B cell (primary cell): ENCODE results near the gene ADCY3. TPM values are rescaled to one million over a fixed set of nuclear protein-coding genes. Genes with fewer than 3 reads are reported as not detected.

Source experiments
- ATAC-seq: fragments of 200-7000 bp; cut with Tn5 transposase; one replicate; pipeline ENCODE4 v1.10.0; 2021; ENCODE audit warnings: low read depth, mild to moderate bottlenecking, moderate number of reproducible peaks, moderate library complexity
- CTCF ChIA-PET: fragments of 350-600 bp; sonication (Branson Sonifier 250); formaldehyde crosslinking; loops from one replicate; lab custom pipeline; 2021; ENCODE audit warnings: antibody characterized with exemption, inconsistent platforms; lab: Charles Lee
- POLR2A ChIA-PET: fragments of 350-600 bp; sonication (Branson Sonifier 250); formaldehyde crosslinking; loops from one replicate; lab custom pipeline; 2021; ENCODE audit warnings: antibody characterized with exemption; lab: Charles Lee
- DNase-seq: peaks from one replicate; pipeline ENCODE4 v3.0.0; 2013
- H2AFZ ChIP-seq: 2 replicates; pipeline ENCODE4 v1.6.1; 2012; ENCODE audit warnings: mild to moderate bottlenecking, low read depth, low read length; ENCODE audit not compliant: insufficient read depth, poor library complexity, severe bottlenecking
- H3K27ac ChIP-seq, 2 donors: 1 replicate in 1 of 2; 2 replicates in 1 of 2; pipeline ENCODE4 v1.5.1; 2012 to 2013; ENCODE audit warnings: low read length in 2 of 2, mild to moderate bottlenecking in 2 of 2, moderate library complexity in 1 of 2
- H3K27me3 ChIP-seq, 4 experiments: fragments of 200-600 bp in 1 of 4; sonication (generic) in 1 of 4; replicated peaks in 1 of 4; 1 replicate in 2 of 4; 2 replicates in 2 of 4; pipeline versions ENCODE4 v1.6.1 to v1.7.0; 2013 to 2016; ENCODE audit warnings: low read length in 3 of 4, mild to moderate bottlenecking in 2 of 4, mixed read lengths in 1 of 4, moderate library complexity in 1 of 4; ENCODE audit not compliant: insufficient read depth in 4 of 4, control insufficient read depth in 3 of 4; ENCODE audit errors: control extremely low read depth in 1 of 4
- H3K36me3 ChIP-seq, 2 experiments: replicated peaks in 1 of 2; 1 replicate in 1 of 2; 2 replicates in 1 of 2; pipeline versions ENCODE4 v1.6.1 to v1.7.1; 2013; ENCODE audit warnings: low read length in 1 of 2; ENCODE audit not compliant: insufficient read depth in 2 of 2, control insufficient read depth in 1 of 2; ENCODE audit errors: control extremely low read depth in 1 of 2, extremely low read depth in 1 of 2
- H3K4me1 ChIP-seq, 2 donors: fragments of 200-600 bp in 1 of 2; sonication (generic) in 1 of 2; 1 replicate in 1 of 2; 2 replicates in 1 of 2; pipeline versions ENCODE4 v1.5.1 to v1.6.1; 2013 to 2017; ENCODE audit warnings: low read length in 2 of 2; ENCODE audit not compliant: control insufficient read depth in 2 of 2, insufficient read depth in 2 of 2
- H3K4me2 ChIP-seq: replicated peaks from 2 replicates; pipeline ENCODE3; 2012; ENCODE audit warnings: mild to moderate bottlenecking, low read depth, low read length; ENCODE audit not compliant: poor library complexity, severe bottlenecking
- H3K4me3 ChIP-seq, 5 experiments: fragments of 200-600 bp in 1 of 5; sonication (generic) in 1 of 5; 1 replicate in 3 of 5; 2 replicates in 2 of 5; pipeline versions ENCODE4 v1.5.1 to v1.7.0; 2011 to 2016; ENCODE audit warnings: low read length in 4 of 5, mild to moderate bottlenecking in 4 of 5, low read depth in 2 of 5, control low read depth in 1 of 5, moderate library complexity in 1 of 5; ENCODE audit not compliant: insufficient read depth in 1 of 5; ENCODE audit errors: control extremely low read depth in 1 of 5, extremely low read depth in 1 of 5
- H3K79me2 ChIP-seq: fragments of 200-600 bp; sonication (generic); one replicate; pipeline ENCODE4 v1.6.0; 2016; ENCODE audit warnings: low read length; ENCODE audit not compliant: control insufficient read depth, insufficient read depth
- H3K9ac ChIP-seq: fragments of 200-600 bp; sonication (generic); 2 replicates; pipeline ENCODE4 v1.6.1; 2017; ENCODE audit warnings: mild to moderate bottlenecking, low read length, moderate library complexity
- H3K9me3 ChIP-seq, 3 donors: one replicate each; pipeline versions ENCODE4 v1.6.1 to v1.7.1; 2013; ENCODE audit warnings: low read length in 2 of 3; ENCODE audit not compliant: control insufficient read depth in 2 of 3, insufficient read depth in 1 of 3; ENCODE audit errors: control extremely low read depth in 1 of 3
- H4K20me1 ChIP-seq: 2 replicates; pipeline ENCODE4 v1.6.0; 2012; ENCODE audit warnings: mild to moderate bottlenecking, low read length; ENCODE audit not compliant: insufficient read depth, control insufficient read depth, poor library complexity, severe bottlenecking
- H3K27ac Mint-ChIP-seq: one replicate; pipeline ENCODE4 v1.8.0; 2021; ENCODE audit warnings: mixed read lengths
- H3K27me3 Mint-ChIP-seq: one replicate; pipeline ENCODE4 v1.8.0; 2021; ENCODE audit warnings: mixed read lengths
- H3K4me1 Mint-ChIP-seq: one replicate; pipeline ENCODE4 v1.8.0; 2021; ENCODE audit warnings: mixed read lengths
- H3K4me3 Mint-ChIP-seq: one replicate; pipeline ENCODE4 v1.8.0; 2021; ENCODE audit warnings: mixed read lengths
- H3K9me3 Mint-ChIP-seq: one replicate; pipeline ENCODE4 v1.8.0; 2022; ENCODE audit warnings: mixed read lengths; ENCODE audit not compliant: insufficient read depth
- CTCF ChIP-seq: fragments of 200-600 bp; IDR thresholded peaks from one replicate; pipeline ENCODE4 v1.8.0; 2022; ENCODE audit warnings: antibody characterized with exemption, mild to moderate bottlenecking
- EZH2 ChIP-seq: IDR thresholded peaks from 2 replicates; pipeline ENCODE4 v1.6.1; 2012; ENCODE audit warnings: borderline replicate concordance, low read depth, mild to moderate bottlenecking, moderate library complexity, low read length; ENCODE audit not compliant: insufficient read depth, poor library complexity, severe bottlenecking
- WGBS: methylation state at CpG from one replicate; pipeline ENCODE4 v1.1.5; 2013; ENCODE audit warnings: missing lambda C conversion rate; ENCODE audit not compliant: insufficient coverage; 5-methylcytosine and 5-hydroxymethylcytosine counted together
- intact Hi-C: fragments of 100-400 bp; cut with micrococcal nuclease; formaldehyde crosslinking; loops from one replicate; pipeline ENCODE4 v1.10.0; 2022
- polyA plus RNA-seq: library from polyadenylated mRNA; depleted of rRNA; stranded (reverse); fragments of >200 nt; gene quantifications from 2 replicates; pipeline ENCODE4 v1.2.3, GENCODE V29; 2012
- total RNA-seq, 2 donors: library from RNA; stranded (reverse); fragments of 120-200 nt in 1 of 2; gene quantifications; 1 replicate in 1 of 2; 2 replicates in 1 of 2; pipeline versions ENCODE4 v1.2.3 to v1.2.4, GENCODE V29; 2013 to 2022

Gene ADCY3
- total and polyA plus RNA-seq, 2 donors (not counting 1 experiment from before 2014, with no cell fraction given) = 48.4 to 73.0 TPM

GRCh38 chr2:24771764-24772586 lies 148.1 kb downstream of the ADCY3 start:
- Histone ChIP-seq H3K36me3 (peaks cover 2 to 17% of the 10 kb centered on the region in 2 experiments), H4K20me1 (no peaks in the 10 kb centered on the region), H3K4me1 (no peaks in the 10 kb centered on the region), H3K27me3 (peaks cover 0 to 3% (median 0%) of the 10 kb centered on the region in 4 experiments), H3K27ac (no peak overlapping the region), H3K9ac (no peak overlapping the region), H3K4me2 (no peak overlapping the region), H3K9me3 (no peaks in the 10 kb centered on the region), H3K4me3 (no peak overlapping the region), H3K79me2 (no peaks in the 10 kb centered on the region), H2AFZ (no peak overlapping the region)
- POLR2A ChIA-PET = no interaction called here
- CTCF ChIA-PET = interaction anchor here (1.0 kb wide), 1 partner anchor 357 kb away, joined by 3 read pairs; no protein-coding TSS in a partner anchor
- Mint-ChIP-seq H3K9me3 (no peaks in the 10 kb centered on the region), H3K27me3 (no peaks in the 10 kb centered on the region), H3K27ac (no peak overlapping the region), H3K4me1 (no peaks in the 10 kb centered on the region), H3K4me3 (no peak overlapping the region)
- TF ChIP-seq CTCF = no peak
- TF ChIP-seq EZH2 = no peak
- ATAC-seq (no peak), DNase-seq (no peak)
- WGBS = 95% methylated on average over 4 of the region's 5 CpGs
- intact Hi-C loops = no loop called here

- Histone ChIP-seq H3K9ac (no peak overlapping the region), H3K36me3 (peaks cover 2 to 17% of the 10 kb centered on the region in 2 experiments), H3K27me3 (no peaks in the 10 kb centered on the region), H4K20me1 (no peaks in the 10 kb centered on the region), H3K4me3 (no peak overlapping the region), H3K4me1 (no peaks in the 10 kb centered on the region), H3K27ac (no peak overlapping the region), H3K79me2 (no peaks in the 10 kb centered on the region), H3K4me2 (no peak overlapping the region), H2AFZ (no peak overlapping the region), H3K9me3 (no peaks in the 10 kb centered on the region)
- no peak for ATAC-seq
- intact Hi-C loops = no loop called here
- WGBS = 98% methylated on average over 4 of the region's 5 CpGs
- H3K27me3 Mint-ChIP-seq = no peaks in the 10 kb centered on the region
- no peak for DNase-seq
- H3K9me3 Mint-ChIP-seq = no peaks in the 10 kb centered on the region
- ChIA-PET CTCF (no interaction called here), POLR2A (no interaction called here)
- TF ChIP-seq EZH2 = no peak
- TF ChIP-seq CTCF = no peak
- H3K4me3 Mint-ChIP-seq = no peak overlapping the region
- H3K27ac Mint-ChIP-seq = no peak overlapping the region
- H3K4me1 Mint-ChIP-seq = no peaks in the 10 kb centered on the region
Measured at GRCh38 chr2:24771061-24771460, 149.0 kb downstream of the ADCY3 start.
